ENCODE measurements around the gene ADD1.

Gene ADD1

GRCh38 chr4:2804973-2805501 lies 38.6 kb upstream of the ADD1 start:
- no peak for DNase-seq

GRCh38 chr4:2805712-2806389 lies 37.8 kb upstream of the ADD1 start:
- ATAC-seq: no peak
- DNase-seq: no peak

More at GRCh38 chr4:2804973-2805501, 38.6 kb upstream of the ADD1 start:
- no peak for ATAC-seq

GRCh38 chr4:2806390-2807355 lies 37.0 kb upstream of the ADD1 start:
- ATAC-seq: no peak
- DNase-seq: no peak

GRCh38 chr4:2807571-2807970 lies 36.1 kb upstream of the ADD1 start:
- ATAC-seq: no peak
- DNase-seq: no peak

GRCh38 chr4:2808001-2808400 lies 35.6 kb upstream of the ADD1 start:
- ATAC-seq (no peak), DNase-seq (no peak)

GRCh38 chr4:2809610-2810180 lies 33.9 kb upstream of the ADD1 start:
- no peak for DNase-seq
- no peak for ATAC-seq

GRCh38 chr4:2810388-2810787 lies 33.3 kb upstream of the ADD1 start:
- ATAC-seq (no peak), DNase-seq (no peak)

- DNase-seq: peak; percentile 75
- ATAC-seq: peak; percentile 75
These were observed 31.6 kb upstream of the ADD1 start for GRCh38 chr4:2811830-2812611.

GRCh38 chr4:2812612-2813354 lies 30.9 kb upstream of the ADD1 start:
- DNase-seq (no peak), ATAC-seq (no peak)

GRCh38 chr4:2813446-2814405 lies 29.9 kb upstream of the ADD1 start:
- ATAC-seq (peak; percentile 24), DNase-seq (no peak)

GRCh38 chr4:2814627-2815270 lies 28.9 kb upstream of the ADD1 start:
- no peak for ATAC-seq

GRCh38 chr4:2816401-2816954 lies 27.2 kb upstream of the ADD1 start:
- no peak for DNase-seq
- no peak for ATAC-seq

More at GRCh38 chr4:2814627-2815270, 28.9 kb upstream of the ADD1 start:
- DNase-seq: no peak

- ATAC-seq: no peak
These were observed 26.5 kb upstream of the ADD1 start for GRCh38 chr4:2817137-2817536.

GRCh38 chr4:2817701-2818350 lies 25.8 kb upstream of the ADD1 start:
- DNase-seq: peak; percentile 55
- peak; percentile 6 for ATAC-seq

More at GRCh38 chr4:2817137-2817536, 26.5 kb upstream of the ADD1 start:
- no peak for DNase-seq

GRCh38 chr4:2818351-2818939 lies 25.2 kb upstream of the ADD1 start:
- ATAC-seq (no peak), DNase-seq (no peak)

GRCh38 chr4:2819244-2820215 lies 24.1 kb upstream of the ADD1 start:
- no peak for DNase-seq
- ATAC-seq: no peak
